Measurements from ENCODE around the gene ANKRD13C.

The ANKRD13C gene

DNA sequence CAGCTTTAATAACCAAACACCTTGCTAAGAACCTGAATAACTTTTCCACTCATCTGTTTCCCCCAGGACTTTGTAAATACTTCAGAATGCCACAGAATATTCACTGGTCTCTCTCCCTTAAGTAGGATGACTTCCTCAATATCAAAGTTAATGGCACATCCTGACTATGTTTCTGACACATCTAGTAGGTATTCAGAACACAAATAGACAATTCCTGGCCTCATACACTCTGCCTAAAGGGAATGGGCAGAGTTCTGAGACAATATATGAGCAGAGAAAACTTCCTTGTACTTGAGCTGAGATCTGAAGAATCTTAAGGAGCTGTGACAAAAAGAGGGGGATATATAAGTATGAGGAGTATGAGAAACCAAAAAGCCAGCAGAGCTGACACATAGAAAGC lies 34.8 kb downstream of the ANKRD13C start:
- no peaks in the 10 kb centered on the region for H3K27me3 ChIP-seq (ENCODE audit: insufficient read depth, poor library complexity, severe bottlenecking)
- no peak overlapping the region for H3K27ac ChIP-seq (replicated peaks)
- TF ChIP-seq, protein P1, sequence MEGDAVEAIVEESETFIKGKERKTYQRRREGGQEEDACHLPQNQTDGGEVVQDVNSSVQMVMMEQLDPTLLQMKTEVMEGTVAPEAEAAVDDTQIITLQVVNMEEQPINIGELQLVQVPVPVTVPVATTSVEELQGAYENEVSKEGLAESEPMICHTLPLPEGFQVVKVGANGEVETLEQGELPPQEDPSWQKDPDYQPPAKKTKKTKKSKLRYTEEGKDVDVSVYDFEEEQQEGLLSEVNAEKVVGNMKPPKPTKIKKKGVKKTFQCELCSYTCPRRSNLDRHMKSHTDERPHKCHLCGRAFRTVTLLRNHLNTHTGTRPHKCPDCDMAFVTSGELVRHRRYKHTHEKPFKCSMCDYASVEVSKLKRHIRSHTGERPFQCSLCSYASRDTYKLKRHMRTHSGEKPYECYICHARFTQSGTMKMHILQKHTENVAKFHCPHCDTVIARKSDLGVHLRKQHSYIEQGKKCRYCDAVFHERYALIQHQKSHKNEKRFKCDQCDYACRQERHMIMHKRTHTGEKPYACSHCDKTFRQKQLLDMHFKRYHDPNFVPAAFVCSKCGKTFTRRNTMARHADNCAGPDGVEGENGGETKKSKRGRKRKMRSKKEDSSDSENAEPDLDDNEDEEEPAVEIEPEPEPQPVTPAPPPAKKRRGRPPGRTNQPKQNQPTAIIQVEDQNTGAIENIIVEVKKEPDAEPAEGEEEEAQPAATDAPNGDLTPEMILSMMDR (IDR thresholded peaks at IDR 0.05; ENCODE audit: insufficient read depth, low read length), result no peak
- TF ChIP-seq POLR2AphosphoS5 (IDR thresholded peaks at IDR 0.05; ENCODE audit: low read depth) (no peak), SPI1 (IDR thresholded peaks at IDR 0.05; ENCODE audit: borderline replicate concordance, low read depth) (no peak), GABPA (IDR thresholded peaks at IDR 0.05; ENCODE audit: low read depth) (no peak)
- TF ChIP-seq, protein P2, sequence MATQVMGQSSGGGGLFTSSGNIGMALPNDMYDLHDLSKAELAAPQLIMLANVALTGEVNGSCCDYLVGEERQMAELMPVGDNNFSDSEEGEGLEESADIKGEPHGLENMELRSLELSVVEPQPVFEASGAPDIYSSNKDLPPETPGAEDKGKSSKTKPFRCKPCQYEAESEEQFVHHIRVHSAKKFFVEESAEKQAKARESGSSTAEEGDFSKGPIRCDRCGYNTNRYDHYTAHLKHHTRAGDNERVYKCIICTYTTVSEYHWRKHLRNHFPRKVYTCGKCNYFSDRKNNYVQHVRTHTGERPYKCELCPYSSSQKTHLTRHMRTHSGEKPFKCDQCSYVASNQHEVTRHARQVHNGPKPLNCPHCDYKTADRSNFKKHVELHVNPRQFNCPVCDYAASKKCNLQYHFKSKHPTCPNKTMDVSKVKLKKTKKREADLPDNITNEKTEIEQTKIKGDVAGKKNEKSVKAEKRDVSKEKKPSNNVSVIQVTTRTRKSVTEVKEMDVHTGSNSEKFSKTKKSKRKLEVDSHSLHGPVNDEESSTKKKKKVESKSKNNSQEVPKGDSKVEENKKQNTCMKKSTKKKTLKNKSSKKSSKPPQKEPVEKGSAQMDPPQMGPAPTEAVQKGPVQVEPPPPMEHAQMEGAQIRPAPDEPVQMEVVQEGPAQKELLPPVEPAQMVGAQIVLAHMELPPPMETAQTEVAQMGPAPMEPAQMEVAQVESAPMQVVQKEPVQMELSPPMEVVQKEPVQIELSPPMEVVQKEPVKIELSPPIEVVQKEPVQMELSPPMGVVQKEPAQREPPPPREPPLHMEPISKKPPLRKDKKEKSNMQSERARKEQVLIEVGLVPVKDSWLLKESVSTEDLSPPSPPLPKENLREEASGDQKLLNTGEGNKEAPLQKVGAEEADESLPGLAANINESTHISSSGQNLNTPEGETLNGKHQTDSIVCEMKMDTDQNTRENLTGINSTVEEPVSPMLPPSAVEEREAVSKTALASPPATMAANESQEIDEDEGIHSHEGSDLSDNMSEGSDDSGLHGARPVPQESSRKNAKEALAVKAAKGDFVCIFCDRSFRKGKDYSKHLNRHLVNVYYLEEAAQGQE (IDR thresholded peaks at IDR 0.05; ENCODE audit: insufficient replicate concordance, low read depth), result no peak
- DNase-seq (ENCODE audit: low read depth in 1 of 2, low spot score in 1 of 2), result no peak
- H3K4me3 ChIP-seq (replicated peaks; ENCODE audit: insufficient read depth, low read length), result no peak overlapping the region

DNA sequence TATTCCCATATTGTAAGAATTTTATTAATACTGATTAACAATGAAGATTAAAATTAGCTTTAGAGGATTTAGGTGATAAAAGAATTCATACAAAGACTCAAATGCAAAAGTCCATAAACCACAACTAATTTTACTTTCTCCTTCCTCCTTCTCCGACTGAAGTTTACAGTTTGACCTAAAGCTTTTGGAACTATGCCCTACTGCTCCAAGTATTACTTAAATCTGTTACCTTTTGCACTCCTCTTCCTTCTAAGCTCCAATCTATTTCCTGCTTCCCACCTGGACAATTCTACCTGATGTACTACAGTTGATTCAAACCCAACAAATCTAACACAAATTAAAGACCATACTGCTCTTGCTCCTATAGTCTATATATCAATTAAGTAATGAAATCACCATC lies 36.3 kb downstream of the ANKRD13C start:
- no peak overlapping the region for H3K27ac ChIP-seq (replicated peaks)
- no peaks in the 10 kb centered on the region for H3K27me3 ChIP-seq (ENCODE audit: insufficient read depth, poor library complexity, severe bottlenecking)
- TF ChIP-seq POLR2AphosphoS5 (IDR thresholded peaks at IDR 0.05; ENCODE audit: low read depth) (no peak), GABPA (IDR thresholded peaks at IDR 0.05; ENCODE audit: low read depth) (no peak), SPI1 (IDR thresholded peaks at IDR 0.05; ENCODE audit: borderline replicate concordance, low read depth) (no peak)
- TF ChIP-seq, protein P1 (IDR thresholded peaks at IDR 0.05; ENCODE audit: insufficient read depth, low read length), result no peak
- TF ChIP-seq, protein P2 (IDR thresholded peaks at IDR 0.05; ENCODE audit: insufficient replicate concordance, low read depth), result no peak
- no peak overlapping the region for H3K4me3 ChIP-seq (replicated peaks; ENCODE audit: insufficient read depth, low read length)
- DNase-seq (ENCODE audit: low read depth in 1 of 2, low spot score in 1 of 2), result no peak

DNA sequence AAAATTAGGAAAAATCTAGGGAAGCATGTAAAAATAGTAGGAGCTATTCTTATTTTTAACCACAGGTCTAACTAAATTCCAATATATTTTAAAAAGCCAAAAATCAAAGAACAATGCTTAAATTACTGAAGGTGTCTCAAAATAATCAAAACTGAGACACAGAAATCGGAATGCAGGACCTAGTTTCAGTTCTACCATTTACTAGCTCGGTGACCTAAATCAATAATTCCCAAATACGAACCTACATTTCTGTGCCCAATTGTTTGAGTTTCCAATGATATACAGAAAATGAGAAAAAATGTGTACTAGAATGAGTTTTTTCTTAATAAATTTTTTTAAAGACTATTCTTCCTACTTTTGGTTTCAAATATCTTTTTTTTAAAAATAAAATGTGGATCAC lies 37.4 kb downstream of the ANKRD13C start:
- TF ChIP-seq, protein P2 (IDR thresholded peaks at IDR 0.05; ENCODE audit: insufficient replicate concordance, low read depth), result no peak
- TF ChIP-seq GABPA (IDR thresholded peaks at IDR 0.05; ENCODE audit: low read depth) (no peak), SPI1 (IDR thresholded peaks at IDR 0.05; ENCODE audit: borderline replicate concordance, low read depth) (no peak), POLR2AphosphoS5 (IDR thresholded peaks at IDR 0.05; ENCODE audit: low read depth) (no peak)
- TF ChIP-seq, protein P1 (IDR thresholded peaks at IDR 0.05; ENCODE audit: insufficient read depth, low read length), result no peak
- Histone ChIP-seq H3K27me3 (ENCODE audit: insufficient read depth, poor library complexity, severe bottlenecking) (no peaks in the 10 kb centered on the region), H3K27ac (replicated peaks) (no peak overlapping the region), H3K4me3 (replicated peaks; ENCODE audit: insufficient read depth, low read length) (no peak overlapping the region)
- DNase-seq (ENCODE audit: low read depth in 1 of 2, low spot score in 1 of 2), result no peak
